Daoy (cell line): Measurements from ENCODE around the gene PTCH2. TPM values are rescaled to one million over a fixed set of nuclear protein-coding genes. Genes with fewer than 3 reads are reported as not detected.

Experiments used
- DNase-seq: peaks from one replicate; pipeline ENCODE4 v3.0.0-alpha.2; 2015; ENCODE audit warnings: low read depth
- total RNA-seq: library from RNA; depleted of rRNA; stranded (reverse); fragments of >200 nt; shearing (Covaris generic); gene quantifications from 2 replicates; pipeline ENCODE4 v1.2.3, GENCODE V29; 2014; rRNA removed

Gene PTCH2
- total RNA-seq, 1 experiment from 2014 or later = 0.11 TPM

GRCh38 chr1:44784094-44785028 is 58.7 kb downstream of the PTCH2 start:
- no peak for DNase-seq

GRCh38 chr1:44783697-44784093 is 59.4 kb downstream of the PTCH2 start:
- no peak for DNase-seq

- no peak for DNase-seq
Measured at GRCh38 chr1:44780583-44781121, 62.4 kb downstream of the PTCH2 start.

- no peak for DNase-seq
Measured at GRCh38 chr1:44778705-44779576, 64.1 kb downstream of the PTCH2 start.

- DNase-seq = no peak
Measured at GRCh38 chr1:44777969-44778635, 65.0 kb downstream of the PTCH2 start.

GRCh38 chr1:44777547-44777946 is 65.5 kb downstream of the PTCH2 start:
- no peak for DNase-seq

DNA sequence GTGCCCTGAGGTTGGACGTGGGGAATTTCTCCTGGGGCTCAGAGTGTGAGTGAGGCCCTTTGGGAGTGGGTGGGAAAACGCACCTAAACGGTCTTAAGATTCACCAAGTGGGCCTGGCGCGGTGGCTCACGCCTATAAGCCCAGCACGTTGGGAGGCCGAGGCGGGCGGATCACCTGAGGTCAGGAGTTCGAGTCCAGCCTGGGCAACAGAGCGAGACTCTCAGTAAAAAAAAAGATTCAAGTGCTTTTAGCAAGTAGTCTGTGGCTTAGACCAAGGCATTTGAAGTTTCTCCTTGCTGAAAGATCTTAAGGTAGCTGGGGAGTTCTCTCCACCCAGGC is 66.4 kb downstream of the PTCH2 start:
- DNase-seq = no peak

- peak; percentile 29 for DNase-seq
Measured at GRCh38 chr1:44775930-44776729, 66.9 kb downstream of the PTCH2 start.

DNA sequence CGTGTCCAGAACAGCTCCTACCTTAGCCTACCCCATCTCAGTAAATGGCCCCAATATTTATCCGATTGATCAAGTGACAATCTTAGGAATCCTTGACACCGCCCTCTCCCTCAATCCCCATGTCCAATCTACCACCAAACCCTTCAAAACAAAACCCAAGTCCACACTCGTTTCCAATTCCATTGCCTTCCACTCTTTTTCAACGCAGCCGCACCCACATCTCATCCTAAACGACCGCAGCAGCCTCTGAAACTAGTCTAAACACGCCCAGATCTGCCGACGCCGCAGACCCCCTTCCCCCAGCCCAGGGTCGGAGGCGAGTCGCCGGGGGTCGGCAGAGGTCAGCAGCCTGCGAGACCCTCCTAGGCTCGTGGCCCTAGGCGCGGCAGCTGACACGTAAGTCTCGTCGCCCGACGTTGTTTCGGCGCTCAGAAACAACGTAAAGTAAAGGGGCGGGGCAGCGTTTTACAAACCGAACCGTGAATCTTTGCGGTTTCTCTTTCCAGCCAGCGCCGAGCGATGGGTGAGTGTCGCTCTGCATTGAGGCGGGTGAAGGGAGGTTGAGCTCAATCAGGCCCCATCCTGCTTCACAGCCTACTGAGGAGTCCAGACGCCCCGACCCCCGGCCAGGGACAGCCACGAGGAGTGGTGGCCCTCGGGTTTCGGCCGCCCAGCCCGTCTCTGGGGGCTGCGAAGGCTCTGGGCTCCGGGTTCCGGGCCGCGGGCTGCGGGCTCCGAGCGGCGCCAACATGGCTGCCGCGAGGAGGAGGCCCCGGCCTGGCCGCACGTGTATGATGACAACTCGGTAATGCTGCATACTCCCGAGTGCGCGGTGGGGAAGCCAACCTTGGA is 67.7 kb downstream of the PTCH2 start, which contains the start of gene RPS8:
RPS8 (plus strand) TSS at position 463 of the 852 bp plus-strand sequence; CDS start at position 520, 57 bp downstream.
- DNase-seq = peak; percentile 96

Other genes starting within 250 kb of the PTCH2 start
- 5.5 and 8.2 TPM in 2 replicates for gene TMEM53, start 168.8 kb downstream of the PTCH2 start, total RNA-seq
- gene ARMH1, start 168.5 kb downstream of the PTCH2 start, total RNA-seq = not detected in 2 replicates
- gene RNU5D-1, start 112.1 kb downstream of the PTCH2 start, total RNA-seq = not detected in 2 replicates
- 110 and 117 TPM in 2 replicates for gene KIF2C, start 103.4 kb downstream of the PTCH2 start, total RNA-seq
- 2,762 and 2,795 TPM in 2 replicates for gene RPS8, start 67.7 kb downstream of the PTCH2 start, total RNA-seq
- not detected in 2 replicates for gene BEST4, start 55.1 kb downstream of the PTCH2 start, total RNA-seq
- gene PLK3, start 42.9 kb downstream of the PTCH2 start, total RNA-seq = 6.6 and 8.5 TPM in 2 replicates
- gene DYNLT4, start 35.9 kb downstream of the PTCH2 start, total RNA-seq = not detected in 2 replicates
- 0.03 and 0.29 TPM in 2 replicates for gene BTBD19, start 34.7 kb downstream of the PTCH2 start, total RNA-seq
- gene EIF2B3, start 143.3 kb upstream of the PTCH2 start, total RNA-seq = 60.8 and 70.5 TPM in 2 replicates
- gene HECTD3, start 168.1 kb upstream of the PTCH2 start, total RNA-seq = 14.0 and 17.1 TPM in 2 replicates
- gene UROD, start 169.0 kb upstream of the PTCH2 start, total RNA-seq = 90.6 and 118 TPM in 2 replicates